WTC11 (cell line): ENCODE data around the gene DOCK1. TPM values are rescaled to one million over a fixed set of nuclear protein-coding genes. Genes with fewer than 3 reads are reported as not detected.

Experiments
- ATAC-seq: fragments of 200-7000 bp; cut with Tn5 transposase; 2 replicates; pipeline ENCODE4 v1.10.0; 2021; ENCODE audit warnings: mild to moderate bottlenecking, moderate library complexity
- CTCF ChIA-PET: fragments of 300-600 bp; sonication (Branson Sonifier 250); formaldehyde crosslinking; loops from one replicate; lab custom pipeline; 2021; ENCODE audit warnings: antibody characterized with exemption; lab: Charles Lee
- POLR2A ChIA-PET: fragments of 350-600 bp; sonication (Branson Sonifier 250); formaldehyde crosslinking; loops from one replicate; lab custom pipeline; 2021; ENCODE audit warnings: antibody characterized with exemption; lab: Charles Lee
- DNase-seq: peaks from one replicate; pipeline ENCODE4 v3.0.0; 2021; ENCODE audit warnings: low spot score
- H3K27ac Mint-ChIP-seq: 2 replicates; pipeline ENCODE4 v1.8.0; 2021; ENCODE audit warnings: mixed read lengths
- H3K27me3 Mint-ChIP-seq: 2 replicates; pipeline ENCODE4 v1.8.0; 2021; ENCODE audit warnings: low read depth, mild to moderate bottlenecking, moderate library complexity, mixed read lengths
- H3K36me3 Mint-ChIP-seq: 2 replicates; pipeline ENCODE4 v1.8.0; 2021; ENCODE audit warnings: mixed read lengths
- H3K4me1 Mint-ChIP-seq: 2 replicates; pipeline ENCODE4 v1.8.0; 2022; ENCODE audit warnings: mixed read lengths
- H3K4me3 Mint-ChIP-seq: 2 replicates; pipeline ENCODE4 v1.8.0; 2021; ENCODE audit warnings: mild to moderate bottlenecking, moderate library complexity, mixed read lengths
- H3K9me3 Mint-ChIP-seq: 2 replicates; pipeline ENCODE4 v1.8.0; 2021; ENCODE audit warnings: mixed read lengths
- CBFB ChIP-seq: sonication (generic); formaldehyde crosslinking; IDR thresholded peaks from 2 replicates; pipeline ENCODE4 v1.8.1; 2022; ENCODE audit warnings: mild to moderate bottlenecking, low read depth, missing genetic modification reagents
- ETV6 ChIP-seq: sonication (generic); formaldehyde crosslinking; IDR thresholded peaks from 2 replicates; pipeline ENCODE4 v1.8.1; 2022; ENCODE audit warnings: mild to moderate bottlenecking, missing genetic modification reagents
- FOXK1 ChIP-seq: sonication (generic); formaldehyde crosslinking; IDR thresholded peaks from 2 replicates; pipeline ENCODE4 v1.8.0; 2022; ENCODE audit warnings: mild to moderate bottlenecking, moderate library complexity, missing genetic modification reagents
- GTF2I ChIP-seq: fragments of 250-450 bp; sonication (Bioruptor Pico); conservative IDR thresholded peaks from 2 replicates; pipeline ENCODE4 v1.4.0; 2021; ENCODE audit warnings: mild to moderate bottlenecking
- IRF2 ChIP-seq: sonication (generic); formaldehyde crosslinking; IDR thresholded peaks from 2 replicates; pipeline ENCODE4 v1.8.0; 2022; ENCODE audit warnings: low read depth, missing genetic modification reagents, borderline replicate concordance
- MYBL2 ChIP-seq: sonication (generic); formaldehyde crosslinking; IDR thresholded peaks from 2 replicates; pipeline ENCODE4 v1.8.1; 2023; ENCODE audit warnings: mild to moderate bottlenecking, moderate library complexity, missing genetic modification reagents
- NFATC4 ChIP-seq: fragments of 250-450 bp; sonication (Bioruptor Pico); IDR thresholded peaks from 2 replicates; pipeline ENCODE4 v1.9.0; 2021; ENCODE audit warnings: mild to moderate bottlenecking
- NFYB ChIP-seq: sonication (generic); formaldehyde crosslinking; conservative IDR thresholded peaks from 2 replicates; pipeline ENCODE4 v1.8.0; 2022; ENCODE audit warnings: low read depth, missing genetic modification reagents
- OVOL2 ChIP-seq: fragments of 250-450 bp; sonication (Bioruptor Pico); IDR thresholded peaks from 2 replicates; pipeline ENCODE4 v1.9.0; 2021; ENCODE audit warnings: mild to moderate bottlenecking, borderline replicate concordance
- SMAD4 ChIP-seq: sonication (generic); formaldehyde crosslinking; IDR thresholded peaks from 2 replicates; pipeline ENCODE4 v1.8.0; 2022; ENCODE audit warnings: mild to moderate bottlenecking, missing genetic modification reagents
- TCF7 ChIP-seq: sonication (generic); formaldehyde crosslinking; IDR thresholded peaks from 2 replicates; pipeline ENCODE4 v1.8.0; 2022; ENCODE audit warnings: mild to moderate bottlenecking, low read depth, missing genetic modification reagents, moderate library complexity
- TP53 ChIP-seq: sonication (generic); formaldehyde crosslinking; IDR thresholded peaks from 2 replicates; pipeline ENCODE4 v1.8.1; 2023; ENCODE audit warnings: mild to moderate bottlenecking, missing genetic modification reagents
- ZNF416 ChIP-seq: fragments of 250-450 bp; sonication (Bioruptor Pico); IDR thresholded peaks from 2 replicates; pipeline ENCODE4 v1.9.0; 2021; ENCODE audit warnings: mild to moderate bottlenecking, inconsistent platforms
- total RNA-seq: library from RNA; stranded (reverse); gene quantifications from 3 replicates; pipeline ENCODE4 v1.2.3, GENCODE V29; 2021
- TF ChIP-seq, protein P1 (sequence below): sonication (generic); formaldehyde crosslinking; IDR thresholded peaks from 2 replicates; pipeline ENCODE4 v1.8.0; 2023; ENCODE audit warnings: missing genetic modification reagents, mild to moderate bottlenecking, borderline replicate concordance
- TF ChIP-seq, protein P2 (sequence below): sonication (generic); formaldehyde crosslinking; IDR thresholded peaks from 2 replicates; pipeline ENCODE4 v1.8.1; 2023; ENCODE audit warnings: mild to moderate bottlenecking, missing genetic modification reagents, moderate library complexity
- TF ChIP-seq, protein P3 (sequence below): sonication (generic); formaldehyde crosslinking; IDR thresholded peaks from 2 replicates; pipeline ENCODE4 v1.8.1; 2023; ENCODE audit warnings: mild to moderate bottlenecking, moderate library complexity, missing genetic modification reagents
- TF ChIP-seq, protein P4 (sequence below): sonication (generic); formaldehyde crosslinking; IDR thresholded peaks from 2 replicates; pipeline ENCODE4 v1.8.0; 2022; ENCODE audit warnings: mild to moderate bottlenecking, missing genetic modification reagents

The DOCK1 gene
- total RNA-seq, 1 experiment from 2014 or later, result 52.1 TPM

DNA sequence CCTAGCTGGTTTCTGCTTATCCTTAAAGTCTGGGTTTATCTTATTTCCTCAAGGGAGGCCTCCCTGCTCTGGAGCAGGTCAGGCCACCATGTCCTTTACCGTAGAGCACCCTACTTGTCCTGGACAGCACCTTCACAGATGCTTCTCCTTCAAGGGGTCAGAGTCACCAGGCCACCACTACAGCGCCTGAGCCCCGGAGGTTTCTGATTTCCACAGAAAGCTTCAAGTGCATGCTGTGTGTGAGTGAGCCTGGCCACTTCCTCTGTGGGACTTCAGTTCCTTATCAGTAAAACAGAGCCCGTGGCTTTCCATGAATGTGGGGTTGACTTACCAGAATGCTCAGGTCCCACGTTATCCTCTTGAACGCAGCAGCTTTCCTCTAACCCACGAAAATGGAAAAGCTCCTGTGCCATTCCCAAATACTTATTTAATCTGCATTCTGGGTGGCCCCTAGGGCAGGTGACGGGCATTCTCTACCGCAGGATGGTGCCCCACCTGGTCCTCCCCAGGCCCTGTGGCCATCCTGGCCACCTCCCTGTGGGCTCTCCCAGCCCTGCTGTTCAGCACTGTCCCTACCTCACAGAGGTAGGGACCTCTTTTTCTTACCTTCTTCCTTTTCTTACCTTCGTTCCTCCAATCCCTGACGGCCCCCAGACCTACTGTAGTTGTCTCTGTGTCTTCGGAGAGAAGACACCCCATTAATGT lies 1.4 kb upstream of the DOCK1 start:
- no peak for TF ChIP-seq FOXK1 (CRISPR knock-in tag)
- Mint-ChIP-seq H3K36me3 (peaks cover 51% of the 10 kb centered on the region), H3K27me3 (peaks cover 4% of the 10 kb centered on the region; the same call in 1 of the 2 replicates), H3K4me3 (peak overlapping the region; percentile 88), H3K9me3 (peaks cover 17% of the 10 kb centered on the region), H3K4me1 (peaks cover 30% of the 10 kb centered on the region), H3K27ac (no peak overlapping the region)
- no peak for ATAC-seq
- ChIA-PET POLR2A (no interaction called here), CTCF (no interaction called here)
- DNase-seq, result no peak

DNA sequence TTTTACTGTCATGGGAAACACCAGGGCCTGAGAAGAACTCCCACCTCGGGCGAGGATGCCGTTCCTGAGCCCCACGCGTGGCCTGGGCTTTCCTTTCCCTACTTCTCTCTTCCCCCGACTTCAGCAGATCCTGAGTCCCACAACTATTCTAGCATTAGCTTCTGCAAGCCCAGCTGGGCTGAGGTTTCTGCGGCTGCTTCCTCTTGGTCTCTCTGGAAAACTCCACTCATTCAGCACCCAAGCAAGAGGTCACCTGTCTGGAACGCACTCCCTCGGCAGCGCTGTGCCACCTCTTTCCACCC lies 761 bp upstream of the DOCK1 start:
- CTCF ChIA-PET, result interaction anchor here (1.0 kb wide), 1 partner anchor 65 kb away, joined by 6 read pairs; no protein-coding TSS in a partner anchor
- POLR2A ChIA-PET, result interaction anchor here (0.5 kb wide), 1 partner anchor 16 kb away, joined by 4 read pairs; no protein-coding TSS in a partner anchor
- Mint-ChIP-seq H3K27me3 (no peaks in the 10 kb centered on the region), H3K4me1 (peaks cover 36% of the 10 kb centered on the region), H3K27ac (no peak overlapping the region), H3K36me3 (peaks cover 44% of the 10 kb centered on the region), H3K4me3 (peak overlapping the region; percentile 88), H3K9me3 (peaks cover 11% of the 10 kb centered on the region)
- DNase-seq (no peak), ATAC-seq (no peak)
- TF ChIP-seq, protein P1, sequence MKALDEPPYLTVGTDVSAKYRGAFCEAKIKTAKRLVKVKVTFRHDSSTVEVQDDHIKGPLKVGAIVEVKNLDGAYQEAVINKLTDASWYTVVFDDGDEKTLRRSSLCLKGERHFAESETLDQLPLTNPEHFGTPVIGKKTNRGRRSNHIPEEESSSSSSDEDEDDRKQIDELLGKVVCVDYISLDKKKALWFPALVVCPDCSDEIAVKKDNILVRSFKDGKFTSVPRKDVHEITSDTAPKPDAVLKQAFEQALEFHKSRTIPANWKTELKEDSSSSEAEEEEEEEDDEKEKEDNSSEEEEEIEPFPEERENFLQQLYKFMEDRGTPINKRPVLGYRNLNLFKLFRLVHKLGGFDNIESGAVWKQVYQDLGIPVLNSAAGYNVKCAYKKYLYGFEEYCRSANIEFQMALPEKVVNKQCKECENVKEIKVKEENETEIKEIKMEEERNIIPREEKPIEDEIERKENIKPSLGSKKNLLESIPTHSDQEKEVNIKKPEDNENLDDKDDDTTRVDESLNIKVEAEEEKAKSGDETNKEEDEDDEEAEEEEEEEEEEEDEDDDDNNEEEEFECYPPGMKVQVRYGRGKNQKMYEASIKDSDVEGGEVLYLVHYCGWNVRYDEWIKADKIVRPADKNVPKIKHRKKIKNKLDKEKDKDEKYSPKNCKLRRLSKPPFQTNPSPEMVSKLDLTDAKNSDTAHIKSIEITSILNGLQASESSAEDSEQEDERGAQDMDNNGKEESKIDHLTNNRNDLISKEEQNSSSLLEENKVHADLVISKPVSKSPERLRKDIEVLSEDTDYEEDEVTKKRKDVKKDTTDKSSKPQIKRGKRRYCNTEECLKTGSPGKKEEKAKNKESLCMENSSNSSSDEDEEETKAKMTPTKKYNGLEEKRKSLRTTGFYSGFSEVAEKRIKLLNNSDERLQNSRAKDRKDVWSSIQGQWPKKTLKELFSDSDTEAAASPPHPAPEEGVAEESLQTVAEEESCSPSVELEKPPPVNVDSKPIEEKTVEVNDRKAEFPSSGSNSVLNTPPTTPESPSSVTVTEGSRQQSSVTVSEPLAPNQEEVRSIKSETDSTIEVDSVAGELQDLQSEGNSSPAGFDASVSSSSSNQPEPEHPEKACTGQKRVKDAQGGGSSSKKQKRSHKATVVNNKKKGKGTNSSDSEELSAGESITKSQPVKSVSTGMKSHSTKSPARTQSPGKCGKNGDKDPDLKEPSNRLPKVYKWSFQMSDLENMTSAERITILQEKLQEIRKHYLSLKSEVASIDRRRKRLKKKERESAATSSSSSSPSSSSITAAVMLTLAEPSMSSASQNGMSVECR (CRISPR knock-in tag), result no peak
- TF ChIP-seq TCF7 (CRISPR knock-in tag) (no peak), OVOL2 (CRISPR knock-in tag) (no peak), TP53 (CRISPR knock-in tag) (no peak), SMAD4 (no peak), IRF2 (CRISPR knock-in tag) (no peak), FOXK1 (CRISPR knock-in tag) (no peak)

DNA sequence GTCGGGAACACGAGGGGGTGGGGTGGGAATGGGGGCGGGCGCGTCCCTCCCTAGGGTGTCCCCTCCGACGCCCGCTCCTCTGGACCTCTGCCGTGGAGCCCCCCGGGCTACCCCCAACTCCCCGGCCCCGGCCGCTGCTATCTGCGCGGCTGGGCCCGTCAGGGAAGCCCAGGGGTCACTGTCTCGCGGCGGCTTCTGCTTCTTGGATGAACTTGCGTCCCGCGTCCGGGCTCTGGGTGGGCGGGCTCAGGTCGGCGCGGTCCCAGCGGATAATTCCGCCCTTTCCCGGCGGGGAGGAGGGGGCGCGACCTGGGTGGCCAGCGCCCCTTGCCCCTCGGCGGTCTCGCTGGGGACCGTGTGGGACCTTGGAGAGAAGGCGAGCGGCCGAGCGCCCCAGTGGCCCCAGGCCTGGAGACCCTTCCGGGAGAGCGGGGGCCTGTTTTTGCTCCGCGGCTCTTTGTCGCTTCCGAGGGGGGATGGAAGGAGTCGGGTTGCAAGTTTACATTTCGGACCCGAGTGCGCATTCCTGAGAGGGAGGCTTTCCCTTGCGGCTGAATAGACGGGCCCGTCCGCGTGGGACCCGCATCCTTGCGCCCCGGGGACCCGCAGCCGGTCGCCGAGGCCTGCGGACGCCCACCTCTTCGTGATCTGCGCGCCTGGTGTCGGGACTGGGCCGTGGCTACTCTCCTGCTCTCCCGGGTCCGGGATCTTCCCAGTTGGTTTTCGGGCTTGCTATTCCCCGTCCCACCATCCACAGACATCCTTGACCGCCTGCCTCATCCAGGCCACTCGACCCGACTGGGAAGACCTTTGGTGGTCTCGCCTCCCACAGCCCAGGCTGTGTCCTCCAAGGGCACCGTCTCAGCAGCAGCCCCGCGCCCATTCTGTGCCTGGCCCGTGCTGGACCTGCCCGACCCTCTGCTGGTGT lies 812 bp downstream of the DOCK1 start:
- peaks cover 28% of the 10 kb centered on the region for H3K36me3 Mint-ChIP-seq
- no peaks in the 10 kb centered on the region for H3K9me3 Mint-ChIP-seq
- DNase-seq, result peak; percentile 60
- peak; percentile 30 for ATAC-seq
- peak overlapping the region; percentile 87 for H3K27ac Mint-ChIP-seq
- peaks cover 51% of the 10 kb centered on the region for H3K4me1 Mint-ChIP-seq
- H3K4me3 Mint-ChIP-seq, result peak overlapping the region; percentile 90
- CTCF ChIA-PET, result interaction anchor here (1.6 kb wide), 1 partner anchor 10 kb away, joined by 3 read pairs; no protein-coding TSS in a partner anchor
- H3K27me3 Mint-ChIP-seq, result no peaks in the 10 kb centered on the region
- POLR2A ChIA-PET, result no interaction called here
- TF ChIP-seq ZNF416, result no peak
- TF ChIP-seq, protein P2, sequence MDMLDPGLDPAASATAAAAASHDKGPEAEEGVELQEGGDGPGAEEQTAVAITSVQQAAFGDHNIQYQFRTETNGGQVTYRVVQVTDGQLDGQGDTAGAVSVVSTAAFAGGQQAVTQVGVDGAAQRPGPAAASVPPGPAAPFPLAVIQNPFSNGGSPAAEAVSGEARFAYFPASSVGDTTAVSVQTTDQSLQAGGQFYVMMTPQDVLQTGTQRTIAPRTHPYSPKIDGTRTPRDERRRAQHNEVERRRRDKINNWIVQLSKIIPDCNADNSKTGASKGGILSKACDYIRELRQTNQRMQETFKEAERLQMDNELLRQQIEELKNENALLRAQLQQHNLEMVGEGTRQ (CRISPR knock-in tag), result peak; percentile 3; the same call in 1 of the 2 replicates
- no peak for TF ChIP-seq NFATC4
- 0 out of 2 replicates have a peak, but pooled peaks have one; percentile 7 for TF ChIP-seq ETV6 (CRISPR knock-in tag)
- TF ChIP-seq, protein P3, sequence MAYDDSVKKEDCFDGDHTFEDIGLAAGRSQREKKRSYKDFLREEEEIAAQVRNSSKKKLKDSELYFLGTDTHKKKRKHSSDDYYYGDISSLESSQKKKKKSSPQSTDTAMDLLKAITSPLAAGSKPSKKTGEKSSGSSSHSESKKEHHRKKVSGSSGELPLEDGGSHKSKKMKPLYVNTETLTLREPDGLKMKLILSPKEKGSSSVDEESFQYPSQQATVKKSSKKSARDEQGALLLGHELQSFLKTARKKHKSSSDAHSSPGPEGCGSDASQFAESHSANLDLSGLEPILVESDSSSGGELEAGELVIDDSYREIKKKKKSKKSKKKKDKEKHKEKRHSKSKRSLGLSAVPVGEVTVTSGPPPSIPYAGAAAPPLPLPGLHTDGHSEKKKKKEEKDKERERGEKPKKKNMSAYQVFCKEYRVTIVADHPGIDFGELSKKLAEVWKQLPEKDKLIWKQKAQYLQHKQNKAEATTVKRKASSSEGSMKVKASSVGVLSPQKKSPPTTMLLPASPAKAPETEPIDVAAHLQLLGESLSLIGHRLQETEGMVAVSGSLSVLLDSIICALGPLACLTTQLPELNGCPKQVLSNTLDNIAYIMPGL (CRISPR knock-in tag), result peak; percentile 64; the same call in 1 of the 2 replicates
- no peak for TF ChIP-seq NFYB
- 0 out of 2 replicates have a peak, but pooled peaks have one; percentile 40 for TF ChIP-seq FOXK1 (CRISPR knock-in tag)
- no peak for TF ChIP-seq CBFB (CRISPR knock-in tag)
- TF ChIP-seq MYBL2 (CRISPR knock-in tag), result 0 out of 2 replicates have a peak, but pooled peaks have one; percentile 10
- TF ChIP-seq, protein P4, sequence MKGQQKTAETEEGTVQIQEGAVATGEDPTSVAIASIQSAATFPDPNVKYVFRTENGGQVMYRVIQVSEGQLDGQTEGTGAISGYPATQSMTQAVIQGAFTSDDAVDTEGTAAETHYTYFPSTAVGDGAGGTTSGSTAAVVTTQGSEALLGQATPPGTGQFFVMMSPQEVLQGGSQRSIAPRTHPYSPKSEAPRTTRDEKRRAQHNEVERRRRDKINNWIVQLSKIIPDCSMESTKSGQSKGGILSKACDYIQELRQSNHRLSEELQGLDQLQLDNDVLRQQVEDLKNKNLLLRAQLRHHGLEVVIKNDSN (CRISPR knock-in tag), result 0 out of 2 replicates have a peak, but pooled peaks have one; percentile 22
- no peak for TF ChIP-seq GTF2I (CRISPR knock-in tag)
- TF ChIP-seq, all 79 proteins: peak for 6
